ENCODE measurements around the gene MBTPS1. TPM values are rescaled to one million over a fixed set of nuclear protein-coding genes. Genes with fewer than 3 reads are reported as not detected.

The MBTPS1 gene
- total RNA-seq, 1 experiment from 2014 or later: 56.1 TPM

DNA sequence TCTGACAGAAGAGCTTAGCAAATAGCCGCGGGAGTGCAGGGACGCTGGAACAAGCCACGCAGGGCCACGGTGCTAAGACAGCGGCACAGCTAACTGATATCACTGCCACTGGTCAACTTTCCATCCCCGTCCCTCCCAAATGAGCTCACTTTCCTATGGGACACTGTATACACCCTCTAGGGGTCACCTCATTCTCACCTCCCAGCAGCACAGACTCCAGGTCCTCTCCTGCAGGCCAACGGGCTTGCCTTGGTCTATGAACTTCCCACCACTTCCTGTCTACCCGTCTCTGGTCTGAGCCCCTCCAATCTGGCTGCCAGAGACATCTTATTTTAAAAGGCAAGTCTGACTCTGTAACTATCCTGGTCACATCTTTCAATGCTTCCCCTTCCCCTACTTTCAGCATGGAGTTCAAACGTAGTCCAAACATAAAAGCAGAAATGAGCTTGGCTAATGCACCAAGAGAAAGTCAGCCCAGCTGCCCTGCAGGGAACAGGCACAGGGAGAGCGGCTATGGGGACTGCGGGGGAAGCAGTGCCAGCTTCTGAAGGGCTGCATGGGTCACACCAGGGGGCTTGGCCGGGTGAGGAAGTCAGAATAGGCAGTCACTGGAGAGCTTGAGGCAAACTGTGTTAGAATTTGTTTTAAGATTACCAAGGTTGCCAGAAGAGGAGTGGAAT lies 47.8 kb downstream of the MBTPS1 start:
- H3K36me3 ChIP-seq (ENCODE audit: low read depth, low read length): peaks cover 8% of the 10 kb centered on the region
- intact Hi-C loops (cut with micrococcal nuclease): no loop called here

DNA sequence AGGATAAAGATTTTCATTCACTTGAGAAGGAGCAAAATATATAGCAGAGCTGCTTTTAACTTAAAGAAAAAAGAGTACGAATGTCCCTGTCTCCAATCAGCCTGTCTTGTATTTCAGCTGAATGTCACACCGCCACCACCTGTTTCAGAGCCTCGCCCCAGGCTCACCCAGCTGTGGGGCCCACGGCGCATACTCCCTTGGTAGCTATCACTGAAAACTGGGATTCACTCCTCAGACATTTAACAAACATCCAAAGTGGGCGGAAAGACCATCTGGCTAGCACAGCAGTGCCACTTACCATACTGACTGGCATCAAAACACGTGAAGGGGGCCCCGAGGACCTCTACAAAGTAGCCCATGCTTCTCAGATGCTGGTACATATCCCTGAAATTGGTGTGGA lies 48.7 kb downstream of the MBTPS1 start:
- H3K9me2 ChIP-seq (replicated peaks; ENCODE audit: low read length): no peaks in the 10 kb centered on the region
- no peaks in the 10 kb centered on the region for H3K4me1 ChIP-seq (ENCODE audit: insufficient read depth, low read length)
- no TSS peak for BruUV-seq (replicated peaks)
- no peaks in the 10 kb centered on the region for H3K9me3 ChIP-seq (ENCODE audit: low read length)
- POLR2A ChIA-PET (ENCODE audit: unreplicated experiment): no interaction called here
- H3F3A ChIP-seq (ENCODE audit: low read length, unreplicated experiment): no peaks in the 10 kb centered on the region
- peaks cover 16% of the 10 kb centered on the region for H3K36me3 ChIP-seq (ENCODE audit: low read depth, low read length)
- no peaks in the 10 kb centered on the region for H3K27me3 ChIP-seq (ENCODE audit: low read length)
- H3K27ac ChIP-seq (ENCODE audit: low read length): no peak overlapping the region
- H2AFZ ChIP-seq (ENCODE audit: low read length): no peak overlapping the region
- no peak overlapping the region for H3K4me3 ChIP-seq (ENCODE audit: low read length)
- H3K4me2 ChIP-seq (ENCODE audit: low read length): no peak overlapping the region
- no peaks in the 10 kb centered on the region for H3K79me2 ChIP-seq (ENCODE audit: low read length)
- no peak for ATAC-seq
- TF ChIP-seq EZH2 (IDR thresholded peaks at IDR 0.05; ENCODE audit: low read length, unreplicated experiment): no peak
- TF ChIP-seq, protein P1, sequence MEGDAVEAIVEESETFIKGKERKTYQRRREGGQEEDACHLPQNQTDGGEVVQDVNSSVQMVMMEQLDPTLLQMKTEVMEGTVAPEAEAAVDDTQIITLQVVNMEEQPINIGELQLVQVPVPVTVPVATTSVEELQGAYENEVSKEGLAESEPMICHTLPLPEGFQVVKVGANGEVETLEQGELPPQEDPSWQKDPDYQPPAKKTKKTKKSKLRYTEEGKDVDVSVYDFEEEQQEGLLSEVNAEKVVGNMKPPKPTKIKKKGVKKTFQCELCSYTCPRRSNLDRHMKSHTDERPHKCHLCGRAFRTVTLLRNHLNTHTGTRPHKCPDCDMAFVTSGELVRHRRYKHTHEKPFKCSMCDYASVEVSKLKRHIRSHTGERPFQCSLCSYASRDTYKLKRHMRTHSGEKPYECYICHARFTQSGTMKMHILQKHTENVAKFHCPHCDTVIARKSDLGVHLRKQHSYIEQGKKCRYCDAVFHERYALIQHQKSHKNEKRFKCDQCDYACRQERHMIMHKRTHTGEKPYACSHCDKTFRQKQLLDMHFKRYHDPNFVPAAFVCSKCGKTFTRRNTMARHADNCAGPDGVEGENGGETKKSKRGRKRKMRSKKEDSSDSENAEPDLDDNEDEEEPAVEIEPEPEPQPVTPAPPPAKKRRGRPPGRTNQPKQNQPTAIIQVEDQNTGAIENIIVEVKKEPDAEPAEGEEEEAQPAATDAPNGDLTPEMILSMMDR (conservative IDR thresholded peaks at IDR 0.05; ENCODE audit: low read depth, low read length): no peak
- TF ChIP-seq EZH2phosphoT487 (IDR thresholded peaks at IDR 0.05; ENCODE audit: borderline replicate concordance, low read length): no peak
- intact Hi-C loops (cut with micrococcal nuclease): no loop called here
- DNase-seq: no peak
- no peaks in the 10 kb centered on the region for H4K20me1 ChIP-seq (ENCODE audit: low read length)
- CTCF ChIA-PET: no interaction called here
- H3K9ac ChIP-seq (ENCODE audit: low read length): no peak overlapping the region

More for the DNA sequence above, 47.8 kb downstream of the MBTPS1 start:
- H2AFZ ChIP-seq (ENCODE audit: low read length): no peak overlapping the region
- H3K9me3 ChIP-seq (ENCODE audit: low read length): no peaks in the 10 kb centered on the region
- no peaks in the 10 kb centered on the region for H3F3A ChIP-seq (ENCODE audit: low read length, unreplicated experiment)
- TF ChIP-seq EZH2phosphoT487 (IDR thresholded peaks at IDR 0.05; ENCODE audit: borderline replicate concordance, low read length): no peak
- TF ChIP-seq EZH2 (IDR thresholded peaks at IDR 0.05; ENCODE audit: low read length, unreplicated experiment): no peak
- TF ChIP-seq, protein P1 (conservative IDR thresholded peaks at IDR 0.05; ENCODE audit: low read depth, low read length): no peak
- H3K79me2 ChIP-seq (ENCODE audit: low read length): no peaks in the 10 kb centered on the region
- no peak overlapping the region for H3K27ac ChIP-seq (ENCODE audit: low read length)
- H3K4me2 ChIP-seq (ENCODE audit: low read length): no peak overlapping the region
- no peaks in the 10 kb centered on the region for H3K4me1 ChIP-seq (ENCODE audit: insufficient read depth, low read length)
- POLR2A ChIA-PET (ENCODE audit: unreplicated experiment): no interaction called here
- ATAC-seq (no peak), DNase-seq (no peak)
- BruUV-seq (replicated peaks): no TSS peak
- H4K20me1 ChIP-seq (ENCODE audit: low read length): no peaks in the 10 kb centered on the region
- H3K4me3 ChIP-seq (ENCODE audit: low read length): no peak overlapping the region
- no peak overlapping the region for H3K9ac ChIP-seq (ENCODE audit: low read length)
- no peaks in the 10 kb centered on the region for H3K27me3 ChIP-seq (ENCODE audit: low read length)
- CTCF ChIA-PET: no interaction called here
- H3K9me2 ChIP-seq (replicated peaks; ENCODE audit: low read length): no peaks in the 10 kb centered on the region

DNA sequence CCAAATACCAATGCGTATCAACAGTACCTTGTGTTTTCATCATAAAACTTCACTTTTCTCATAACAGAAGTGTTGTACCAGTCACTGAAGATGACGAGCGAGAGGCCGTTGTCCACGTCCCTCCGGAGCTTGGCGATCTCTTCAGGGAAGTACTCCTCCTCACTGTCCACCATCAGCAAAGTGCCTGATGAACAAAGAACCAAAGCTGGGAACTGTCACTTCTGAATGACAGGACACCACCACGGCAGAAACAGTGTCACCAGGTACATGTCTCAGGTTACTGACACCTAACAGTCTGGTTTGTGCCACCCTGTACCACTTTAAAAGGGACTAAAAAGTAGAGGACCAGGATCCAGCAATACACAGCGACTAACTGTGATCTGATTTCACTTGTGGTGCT lies 49.1 kb downstream of the MBTPS1 start:
- Histone ChIP-seq H3K27me3 (ENCODE audit: low read length) (no peaks in the 10 kb centered on the region), H3K4me3 (ENCODE audit: low read length) (no peak overlapping the region), H3F3A (ENCODE audit: low read length, unreplicated experiment) (no peaks in the 10 kb centered on the region), H3K36me3 (ENCODE audit: low read depth, low read length) (peaks cover 19% of the 10 kb centered on the region), H3K9me2 (replicated peaks; ENCODE audit: low read length) (no peaks in the 10 kb centered on the region), H3K4me2 (ENCODE audit: low read length) (no peak overlapping the region), H3K27ac (ENCODE audit: low read length) (no peak overlapping the region), H2AFZ (ENCODE audit: low read length) (no peak overlapping the region), H3K9ac (ENCODE audit: low read length) (no peak overlapping the region), H3K9me3 (ENCODE audit: low read length) (no peaks in the 10 kb centered on the region), H3K79me2 (ENCODE audit: low read length) (no peaks in the 10 kb centered on the region), H4K20me1 (ENCODE audit: low read length) (no peaks in the 10 kb centered on the region), H3K4me1 (ENCODE audit: insufficient read depth, low read length) (no peaks in the 10 kb centered on the region)
- TF ChIP-seq, protein P1 (conservative IDR thresholded peaks at IDR 0.05; ENCODE audit: low read depth, low read length): no peak
- no peak for TF ChIP-seq EZH2 (IDR thresholded peaks at IDR 0.05; ENCODE audit: low read length, unreplicated experiment)
- ATAC-seq: no peak
- BruUV-seq (replicated peaks): no TSS peak
- CTCF ChIA-PET: no interaction called here
- POLR2A ChIA-PET (ENCODE audit: unreplicated experiment): no interaction called here
- intact Hi-C loops (cut with micrococcal nuclease): no loop called here
- DNase-seq: no peak
